NB4 (cell line): ENCODE results near the gene BMPER.

ENCODE experiments used
- DNase-seq: peaks from one replicate; pipeline ENCODE4 v3.0.0; 2010; ENCODE audit warnings: low read depth
- H3K4me3 ChIP-seq: one replicate; pipeline ENCODE4 v1.5.1; 2011; ENCODE audit warnings: mild to moderate bottlenecking, low read depth, low read length, moderate library complexity
- CTCF ChIP-seq: IDR thresholded peaks from one replicate; pipeline ENCODE4 v1.5.1; 2012; ENCODE audit warnings: low read depth, low read length
- MYC ChIP-seq: IDR thresholded peaks from 2 replicates; pipeline ENCODE4 v1.6.1; 2011; ENCODE audit warnings: low read depth, low read length
- POLR2A ChIP-seq: IDR thresholded peaks from 2 replicates; pipeline ENCODE4 v1.6.1; 2011; ENCODE audit warnings: mild to moderate bottlenecking; ENCODE audit not compliant: insufficient read length; ENCODE audit errors: extremely low read depth
- TF ChIP-seq, protein P1 (sequence below): IDR thresholded peaks from 2 replicates; pipeline ENCODE4 v1.6.1; 2011; ENCODE audit warnings: low read depth, low read length

BMPER gene

DNA sequence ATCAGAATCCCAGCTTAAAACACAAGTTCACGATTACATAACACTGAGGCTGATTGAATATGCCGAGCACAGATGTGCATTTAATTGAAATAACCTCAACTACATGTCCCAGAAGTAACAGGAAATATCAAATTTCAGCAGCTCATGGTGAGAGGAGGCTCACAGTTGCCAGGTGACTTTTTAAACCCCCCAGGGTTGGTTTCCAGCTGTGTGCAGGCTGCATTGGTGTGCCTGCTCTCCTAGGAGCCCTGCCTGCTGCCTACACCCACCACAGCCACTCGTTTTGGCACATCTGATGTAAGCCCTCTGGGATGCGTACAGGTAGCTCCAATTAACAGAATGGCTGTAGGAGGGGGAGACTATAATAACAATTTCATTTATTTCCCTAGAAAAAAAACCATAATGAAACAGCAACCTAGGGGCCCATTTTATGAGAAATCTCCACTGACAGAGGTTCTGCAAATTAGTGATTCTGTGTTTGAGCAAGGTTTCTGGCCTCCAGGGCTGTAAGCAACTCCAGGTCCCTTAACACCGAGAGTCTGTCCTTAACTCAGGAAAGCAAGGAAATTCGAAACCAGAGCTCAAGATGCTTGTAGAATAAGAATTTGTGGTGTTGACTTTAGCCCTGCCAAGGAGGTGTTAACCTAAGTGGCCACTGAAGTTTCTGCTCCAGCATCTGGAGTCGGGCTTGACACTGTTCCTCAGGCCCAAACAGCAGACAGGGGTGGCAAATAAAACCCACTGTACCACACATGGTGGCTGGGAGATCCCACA, 161.9 kb downstream of the BMPER start:
- H3K4me3 ChIP-seq, result no peak overlapping the region
- TF ChIP-seq, protein P1, sequence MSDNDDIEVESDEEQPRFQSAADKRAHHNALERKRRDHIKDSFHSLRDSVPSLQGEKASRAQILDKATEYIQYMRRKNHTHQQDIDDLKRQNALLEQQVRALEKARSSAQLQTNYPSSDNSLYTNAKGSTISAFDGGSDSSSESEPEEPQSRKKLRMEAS, result no peak
- TF ChIP-seq POLR2A, result no peak
- no peak for TF ChIP-seq CTCF
- TF ChIP-seq MYC, result no peak
- DNase-seq, result no peak

DNA sequence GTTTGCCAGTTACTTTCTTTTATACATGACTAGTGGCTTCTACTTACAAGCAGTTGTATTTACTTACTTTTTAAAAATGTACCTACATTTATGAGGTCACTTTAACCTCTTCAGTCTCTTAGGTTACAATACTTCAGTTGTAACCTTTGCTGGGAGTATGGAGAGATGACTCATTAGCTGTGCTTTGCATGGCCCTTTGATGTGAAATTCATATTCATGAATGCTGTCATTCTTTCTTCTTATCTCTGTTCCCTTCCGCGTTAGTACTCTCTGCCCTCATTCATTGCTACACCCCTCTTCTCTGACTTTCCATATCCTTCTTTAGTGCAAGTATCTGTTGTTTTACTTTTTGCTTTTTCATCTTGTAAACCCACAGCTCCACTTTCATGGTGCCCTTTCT, 164.3 kb downstream of the BMPER start:
- H3K4me3 ChIP-seq, result no peak overlapping the region
- DNase-seq, result no peak
- TF ChIP-seq POLR2A, result no peak
- TF ChIP-seq CTCF, result no peak
- TF ChIP-seq, protein P1, result no peak
- no peak for TF ChIP-seq MYC

DNA sequence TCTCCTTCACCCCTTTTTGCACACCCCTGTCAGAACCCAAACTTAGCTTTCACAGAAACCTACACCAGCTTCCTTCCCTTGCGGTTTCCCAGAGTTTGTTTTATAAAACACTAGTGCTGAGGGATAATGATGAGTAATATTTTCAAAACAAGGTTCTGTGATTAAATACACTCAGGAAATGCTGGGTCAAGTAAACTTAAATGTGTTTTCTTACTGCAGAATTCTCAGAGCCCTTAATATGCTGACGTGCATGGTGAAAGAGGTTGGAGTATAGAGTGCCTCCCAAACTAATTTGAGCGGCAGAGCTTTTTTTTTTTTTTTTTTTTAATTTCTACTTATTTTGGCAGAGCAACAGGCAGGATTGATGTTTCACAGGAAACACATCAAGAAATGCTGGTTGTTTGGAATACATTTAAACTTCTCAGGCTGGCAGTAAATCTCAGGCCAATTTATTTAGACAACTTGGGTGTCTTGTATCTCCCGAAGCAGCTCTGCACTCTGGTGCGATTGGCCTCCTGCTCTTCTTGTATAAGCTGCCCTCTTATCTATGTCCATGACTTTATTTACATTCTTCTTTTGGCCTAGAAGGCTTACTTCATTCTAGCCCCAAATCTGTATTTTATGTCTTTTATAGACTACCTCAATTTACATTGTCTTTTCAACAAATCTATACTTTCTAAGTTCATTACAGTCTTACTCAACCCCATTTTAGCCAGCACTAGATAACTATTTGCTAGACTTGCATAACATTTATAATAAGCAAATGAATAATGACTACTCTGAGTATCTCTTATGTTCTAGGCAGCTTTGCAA, 165.4 kb downstream of the BMPER start:
- TF ChIP-seq, protein P1, result no peak
- TF ChIP-seq CTCF (no peak), MYC (no peak)
- no peak for DNase-seq
- no peak overlapping the region for H3K4me3 ChIP-seq

- DNase-seq, result no peak
- TF ChIP-seq POLR2A (no peak), MYC (no peak), CTCF (no peak)
- TF ChIP-seq, protein P1, result no peak
- H3K4me3 ChIP-seq, result no peak overlapping the region
Measured at GRCh38 chr7:34073676-34074075, 168.3 kb downstream of the BMPER start.

DNA sequence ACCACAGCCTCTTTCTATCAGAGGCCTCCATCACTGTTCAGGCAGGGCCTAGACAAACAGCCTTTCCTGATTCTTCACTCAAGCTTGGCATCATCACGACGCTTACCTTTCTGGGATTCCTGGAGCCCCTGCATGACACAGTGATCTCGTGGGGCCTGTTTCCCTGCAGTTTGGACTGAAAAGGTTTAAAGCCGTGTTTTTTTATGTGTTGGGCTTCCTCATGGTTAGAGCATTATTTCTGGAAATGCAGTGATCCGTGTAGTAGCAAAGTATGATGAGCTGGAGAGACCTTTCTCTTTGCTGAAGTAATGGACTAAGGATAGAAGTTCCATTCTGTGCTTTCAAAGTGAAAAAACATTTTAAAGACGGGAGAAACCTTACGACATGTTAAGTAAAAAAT, 169.1 kb downstream of the BMPER start:
- TF ChIP-seq POLR2A, result no peak
- no peak for TF ChIP-seq CTCF
- no peak for TF ChIP-seq MYC
- TF ChIP-seq, protein P1, result no peak
- DNase-seq, result no peak
- no peak overlapping the region for H3K4me3 ChIP-seq
